Activated B cell treated with CpG ODN at 0.5 μM for 24 hours (primary cell): ENCODE results near the gene TACR3. TPM values are rescaled to one million over a fixed set of nuclear protein-coding genes. Genes with fewer than 3 reads are reported as not detected.

Experiments
- ATAC-seq: fragments of 200-7000 bp; cut with Tn5 transposase; one replicate; pipeline ENCODE4 v1.10.0; 2021; ENCODE audit warnings: low read depth, mild to moderate bottlenecking, moderate library complexity
- CTCF ChIA-PET: fragments of 350-600 bp; sonication (Branson Sonifier 250); formaldehyde crosslinking; loops from one replicate; lab custom pipeline; 2021; ENCODE audit warnings: antibody characterized with exemption; lab: Charles Lee
- POLR2A ChIA-PET: fragments of 350-600 bp; sonication (Branson Sonifier 250); formaldehyde crosslinking; loops from one replicate; lab custom pipeline; 2021; ENCODE audit warnings: antibody characterized with exemption; lab: Charles Lee
- DNase-seq: peaks from one replicate; pipeline ENCODE4 v3.0.0; 2022
- H3K27ac Mint-ChIP-seq: one replicate; pipeline ENCODE4 v1.8.0; 2020; ENCODE audit warnings: mixed read lengths
- H3K27me3 Mint-ChIP-seq: one replicate; pipeline ENCODE4 v1.8.0; 2021; ENCODE audit warnings: mixed read lengths
- H3K36me3 Mint-ChIP-seq: one replicate; pipeline ENCODE4 v1.8.0; 2021; ENCODE audit warnings: low read depth, mixed read lengths
- H3K4me1 Mint-ChIP-seq: one replicate; pipeline ENCODE4 v1.8.0; 2021; ENCODE audit warnings: mixed read lengths
- H3K4me3 Mint-ChIP-seq: one replicate; pipeline ENCODE4 v1.8.0; 2020; ENCODE audit warnings: mild to moderate bottlenecking, mixed read lengths
- H3K9me3 Mint-ChIP-seq: one replicate; pipeline ENCODE4 v1.8.0; 2020; ENCODE audit warnings: mixed read lengths
- CTCF ChIP-seq: fragments of 200-600 bp; IDR thresholded peaks from one replicate; pipeline ENCODE4 v1.8.0; 2022; ENCODE audit warnings: antibody characterized with exemption, mild to moderate bottlenecking
- intact Hi-C: fragments of 100-400 bp; cut with micrococcal nuclease; formaldehyde crosslinking; loops from one replicate; pipeline ENCODE4 v1.15.1; 2024
- total RNA-seq: library from RNA; stranded (reverse); gene quantifications from 2 replicates; pipeline ENCODE4 v1.2.3, GENCODE V29; 2022

TACR3 gene
- total RNA-seq, 1 donor from 2014 or later = not detected

- no peak for DNase-seq
- intact Hi-C loops = no loop called here
- no peak for TF ChIP-seq CTCF
- no peaks in the 10 kb centered on the region for H3K9me3 Mint-ChIP-seq
- H3K27ac Mint-ChIP-seq = no peak overlapping the region
- POLR2A ChIA-PET = no interaction called here
- H3K4me1 Mint-ChIP-seq = no peaks in the 10 kb centered on the region
- H3K27me3 Mint-ChIP-seq = no peaks in the 10 kb centered on the region
- no peaks in the 10 kb centered on the region for H3K36me3 Mint-ChIP-seq
- ATAC-seq = no peak
- CTCF ChIA-PET = no interaction called here
- H3K4me3 Mint-ChIP-seq = no peak overlapping the region
Observed at GRCh38 chr4:103664436-103665075, 55.2 kb downstream of the TACR3 start.

GRCh38 chr4:103648541-103648940 is 71.2 kb downstream of the TACR3 start:
- no peak for TF ChIP-seq CTCF
- no peak for ATAC-seq
- DNase-seq = no peak
- no peaks in the 10 kb centered on the region for H3K9me3 Mint-ChIP-seq
- H3K27ac Mint-ChIP-seq = no peak overlapping the region
- no peaks in the 10 kb centered on the region for H3K4me1 Mint-ChIP-seq
- ChIA-PET CTCF (no interaction called here), POLR2A (no interaction called here)
- H3K36me3 Mint-ChIP-seq = no peaks in the 10 kb centered on the region
- intact Hi-C loops = no loop called here
- no peaks in the 10 kb centered on the region for H3K27me3 Mint-ChIP-seq
- H3K4me3 Mint-ChIP-seq = no peak overlapping the region

- H3K4me1 Mint-ChIP-seq = no peaks in the 10 kb centered on the region
- intact Hi-C loops = no loop called here
Observed at GRCh38 chr4:103645991-103646390, 73.8 kb downstream of the TACR3 start.

GRCh38 chr4:103634236-103634635 is 85.5 kb downstream of the TACR3 start:
- no peaks in the 10 kb centered on the region for H3K36me3 Mint-ChIP-seq
- no peak overlapping the region for H3K27ac Mint-ChIP-seq
- intact Hi-C loops = no loop called here
- H3K4me3 Mint-ChIP-seq = no peak overlapping the region
- ChIA-PET POLR2A (no interaction called here), CTCF (no interaction called here)
- no peak for DNase-seq
- ATAC-seq = no peak
- no peak for TF ChIP-seq CTCF
- H3K4me1 Mint-ChIP-seq = no peaks in the 10 kb centered on the region
- peaks cover 7% of the 10 kb centered on the region for H3K9me3 Mint-ChIP-seq
- H3K27me3 Mint-ChIP-seq = no peaks in the 10 kb centered on the region

More at GRCh38 chr4:103645991-103646390, 73.8 kb downstream of the TACR3 start:
- peaks cover 3% of the 10 kb centered on the region for H3K9me3 Mint-ChIP-seq
- no peak overlapping the region for H3K27ac Mint-ChIP-seq
- TF ChIP-seq CTCF = no peak
- no peaks in the 10 kb centered on the region for H3K36me3 Mint-ChIP-seq
- POLR2A ChIA-PET = no interaction called here
- ATAC-seq (no peak), DNase-seq (no peak)
- no peaks in the 10 kb centered on the region for H3K27me3 Mint-ChIP-seq
- H3K4me3 Mint-ChIP-seq = no peak overlapping the region
- CTCF ChIA-PET = no interaction called here

GRCh38 chr4:103626296-103626695 is 93.5 kb downstream of the TACR3 start:
- H3K36me3 Mint-ChIP-seq = no peaks in the 10 kb centered on the region
- no peak for DNase-seq
- intact Hi-C loops = no loop called here
- H3K4me3 Mint-ChIP-seq = no peak overlapping the region
- no peaks in the 10 kb centered on the region for H3K4me1 Mint-ChIP-seq
- H3K9me3 Mint-ChIP-seq = no peaks in the 10 kb centered on the region
- H3K27ac Mint-ChIP-seq = no peak overlapping the region
- no peak for TF ChIP-seq CTCF
- POLR2A ChIA-PET = no interaction called here
- CTCF ChIA-PET = no interaction called here
- no peak for ATAC-seq
- H3K27me3 Mint-ChIP-seq = no peaks in the 10 kb centered on the region
